ENCODE results near the gene MME. TPM values are rescaled to one million over a fixed set of nuclear protein-coding genes. Genes with fewer than 3 reads are reported as not detected.
A peak's percentile ranks its signal among the peaks of the same experiment; 100 is the strongest.

MME gene
- total RNA-seq, 6 experiments from 2014 or later, result 40.3 to 85.5 (median 67.1) TPM

DNA sequence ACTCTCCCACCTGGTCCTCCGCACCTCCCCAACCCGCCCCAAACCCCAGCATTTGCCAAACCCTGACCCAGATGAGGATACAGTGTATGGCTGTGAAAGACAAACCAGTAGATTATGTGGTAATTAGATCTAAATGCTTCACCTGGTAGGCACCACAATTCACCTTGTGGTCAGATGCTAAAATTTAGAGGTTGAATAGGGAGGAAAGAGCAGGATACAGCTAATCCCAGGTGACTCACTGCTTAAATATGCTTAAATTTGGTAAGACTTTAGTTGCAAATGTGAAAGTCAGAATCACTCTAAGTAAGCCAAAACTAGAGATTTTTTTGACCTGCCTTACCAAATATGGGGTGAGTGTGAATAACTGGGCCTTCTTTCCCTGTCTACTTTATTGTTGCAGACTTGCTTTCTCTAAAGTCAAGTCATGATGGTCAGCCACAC, 105.5 kb downstream of the MME start:
- DNase-seq, result peak; percentile 54
- no peaks in the 10 kb centered on the region for H3K9me3 Mint-ChIP-seq

DNA sequence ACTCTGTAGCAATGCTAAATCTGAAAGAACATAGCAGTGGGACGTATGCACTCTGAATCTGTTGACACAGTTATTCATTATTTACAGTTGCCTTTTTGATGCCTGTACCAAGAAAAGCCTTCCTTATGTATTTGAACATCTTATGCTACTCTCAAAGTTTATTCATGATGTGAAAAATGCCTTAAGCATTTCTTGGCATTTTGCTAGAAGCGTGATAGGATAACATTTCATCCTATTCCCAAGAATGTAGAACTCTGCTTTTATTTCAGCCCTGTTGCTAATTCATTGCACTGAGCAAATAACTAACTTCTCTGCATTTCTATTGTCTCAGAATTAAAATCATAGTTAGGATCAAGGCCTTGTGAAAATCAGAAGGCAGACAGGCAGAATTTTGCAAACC, 107.9 kb downstream of the MME start:
- Mint-ChIP-seq H3K27ac (no peak overlapping the region), H3K9me3 (no peaks in the 10 kb centered on the region), H3K36me3 (ENCODE audit: low read depth) (no peaks in the 10 kb centered on the region), H3K4me3 (no peak overlapping the region), H3K4me1 (ENCODE audit: low read depth) (peaks cover 21% of the 10 kb centered on the region), H3K27me3 (ENCODE audit: insufficient read depth) (no peaks in the 10 kb centered on the region; the same call in 1 of the 2 replicates)
- TF ChIP-seq, protein P1, sequence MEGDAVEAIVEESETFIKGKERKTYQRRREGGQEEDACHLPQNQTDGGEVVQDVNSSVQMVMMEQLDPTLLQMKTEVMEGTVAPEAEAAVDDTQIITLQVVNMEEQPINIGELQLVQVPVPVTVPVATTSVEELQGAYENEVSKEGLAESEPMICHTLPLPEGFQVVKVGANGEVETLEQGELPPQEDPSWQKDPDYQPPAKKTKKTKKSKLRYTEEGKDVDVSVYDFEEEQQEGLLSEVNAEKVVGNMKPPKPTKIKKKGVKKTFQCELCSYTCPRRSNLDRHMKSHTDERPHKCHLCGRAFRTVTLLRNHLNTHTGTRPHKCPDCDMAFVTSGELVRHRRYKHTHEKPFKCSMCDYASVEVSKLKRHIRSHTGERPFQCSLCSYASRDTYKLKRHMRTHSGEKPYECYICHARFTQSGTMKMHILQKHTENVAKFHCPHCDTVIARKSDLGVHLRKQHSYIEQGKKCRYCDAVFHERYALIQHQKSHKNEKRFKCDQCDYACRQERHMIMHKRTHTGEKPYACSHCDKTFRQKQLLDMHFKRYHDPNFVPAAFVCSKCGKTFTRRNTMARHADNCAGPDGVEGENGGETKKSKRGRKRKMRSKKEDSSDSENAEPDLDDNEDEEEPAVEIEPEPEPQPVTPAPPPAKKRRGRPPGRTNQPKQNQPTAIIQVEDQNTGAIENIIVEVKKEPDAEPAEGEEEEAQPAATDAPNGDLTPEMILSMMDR (IDR thresholded peaks at IDR 0.05), result no peak
- DNase-seq, result no peak

More for the DNA sequence above, 105.5 kb downstream of the MME start:
- TF ChIP-seq, protein P1 (IDR thresholded peaks at IDR 0.05), result no peak
- Mint-ChIP-seq H3K36me3 (ENCODE audit: low read depth) (no peaks in the 10 kb centered on the region), H3K27ac (peak overlapping the region; percentile 52), H3K4me1 (ENCODE audit: low read depth) (peaks cover 21% of the 10 kb centered on the region), H3K4me3 (no peak overlapping the region), H3K27me3 (ENCODE audit: insufficient read depth) (no peaks in the 10 kb centered on the region; the same call in 1 of the 2 replicates)

DNA sequence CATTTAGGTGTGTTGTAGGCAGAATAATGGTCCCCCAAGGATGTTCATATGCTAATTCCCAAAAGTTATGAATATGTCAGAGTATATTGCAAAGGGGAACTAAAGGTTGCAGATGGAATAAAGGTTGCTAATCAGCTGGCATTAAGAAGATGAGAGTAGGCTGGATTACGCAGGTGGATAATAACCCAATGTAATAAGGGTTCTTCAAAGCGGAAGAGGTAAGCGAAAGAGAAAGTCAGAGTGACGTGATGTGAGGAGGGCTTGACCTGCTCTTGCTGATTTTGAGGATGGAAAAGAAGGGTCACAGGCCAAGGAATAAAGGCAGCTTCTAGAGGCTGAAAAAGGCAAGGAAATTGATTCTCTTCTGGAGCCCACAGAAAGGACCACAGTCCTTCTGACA, 109.4 kb downstream of the MME start:
- no peak overlapping the region for H3K27ac Mint-ChIP-seq
- TF ChIP-seq, protein P1 (IDR thresholded peaks at IDR 0.05), result no peak
- H3K27me3 Mint-ChIP-seq (ENCODE audit: insufficient read depth), result no peaks in the 10 kb centered on the region; the same call in 1 of the 2 replicates
- no peak for DNase-seq
- no peaks in the 10 kb centered on the region for H3K36me3 Mint-ChIP-seq (ENCODE audit: low read depth)
- H3K4me1 Mint-ChIP-seq (ENCODE audit: low read depth), result peaks cover 14% of the 10 kb centered on the region
- no peaks in the 10 kb centered on the region for H3K9me3 Mint-ChIP-seq
- no peak overlapping the region for H3K4me3 Mint-ChIP-seq

DNA sequence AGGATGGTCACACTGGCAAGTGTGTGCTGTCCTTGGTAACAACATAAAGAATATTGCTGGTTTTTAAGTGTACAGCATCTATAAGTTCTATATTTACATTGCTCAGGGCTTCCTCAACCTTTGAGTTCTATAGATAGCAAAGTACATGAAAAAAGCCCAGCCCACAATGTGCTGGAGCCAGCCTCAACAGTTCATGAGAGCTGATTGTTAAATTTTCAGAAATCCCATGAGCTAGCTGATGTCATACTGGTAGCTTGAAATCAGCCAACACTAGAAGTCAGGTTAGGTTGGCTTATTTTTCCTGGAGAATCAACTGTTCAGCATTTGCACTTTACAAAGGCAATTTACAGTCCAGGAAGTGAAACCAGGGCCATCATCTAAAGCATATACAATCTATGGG, 110.6 kb downstream of the MME start:
- Mint-ChIP-seq H3K4me3 (no peak overlapping the region), H3K4me1 (ENCODE audit: low read depth) (peaks cover 7% of the 10 kb centered on the region), H3K27ac (no peak overlapping the region), H3K36me3 (ENCODE audit: low read depth) (no peaks in the 10 kb centered on the region), H3K27me3 (ENCODE audit: insufficient read depth) (no peaks in the 10 kb centered on the region; the same call in 1 of the 2 replicates), H3K9me3 (no peaks in the 10 kb centered on the region)
- TF ChIP-seq, protein P1 (IDR thresholded peaks at IDR 0.05), result no peak
- no peak for DNase-seq

DNA sequence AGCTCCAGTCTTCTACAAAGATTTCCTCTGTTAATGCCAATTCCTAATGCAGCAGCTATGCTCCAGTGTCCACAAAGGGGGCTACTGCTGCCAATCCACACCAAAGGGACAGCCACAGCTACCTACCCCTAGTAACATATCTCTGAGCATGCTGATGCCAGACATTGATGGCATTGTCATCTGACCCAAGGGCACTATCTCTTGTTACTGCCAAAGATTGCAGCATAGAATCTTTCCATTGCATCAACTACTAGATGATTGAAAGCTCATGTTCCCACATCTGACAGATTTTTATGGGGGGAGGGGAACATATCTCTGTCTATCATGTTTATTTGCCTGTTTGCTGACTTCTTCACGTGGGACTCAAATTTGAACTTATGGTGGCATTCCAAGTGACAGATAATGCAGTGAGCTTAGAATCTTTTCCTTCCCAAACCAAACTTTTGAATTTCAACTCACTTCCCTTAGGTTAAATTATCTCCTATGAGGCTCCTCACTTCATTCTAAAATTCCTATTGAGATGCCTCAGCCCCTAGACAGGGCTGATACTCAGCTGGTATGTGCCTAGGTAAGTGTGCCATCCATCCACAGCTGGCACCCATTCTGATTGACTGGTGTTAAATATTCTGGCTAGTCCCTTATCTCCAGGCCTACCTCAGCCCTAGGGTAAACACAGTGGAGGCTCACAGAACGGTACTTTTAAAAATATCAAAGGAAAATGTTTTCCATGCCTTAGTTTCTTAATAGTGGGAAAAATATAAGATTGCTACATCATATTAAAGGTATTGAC, 113.0 kb downstream of the MME start:
- H3K27me3 Mint-ChIP-seq (ENCODE audit: insufficient read depth), result no peaks in the 10 kb centered on the region; the same call in 1 of the 2 replicates
- no peak for DNase-seq
- no peaks in the 10 kb centered on the region for H3K4me1 Mint-ChIP-seq (ENCODE audit: low read depth)
- H3K27ac Mint-ChIP-seq, result no peak overlapping the region
- TF ChIP-seq, protein P1 (IDR thresholded peaks at IDR 0.05), result no peak
- H3K36me3 Mint-ChIP-seq (ENCODE audit: low read depth), result no peaks in the 10 kb centered on the region
- H3K4me3 Mint-ChIP-seq, result no peak overlapping the region
- no peaks in the 10 kb centered on the region for H3K9me3 Mint-ChIP-seq
